ENCODE measurements around the gene ADGRB3.

The ADGRB3 gene

GRCh38 chr6:69216127-69216526, 581.0 kb downstream of the ADGRB3 start:
- TF ChIP-seq, protein P1, sequence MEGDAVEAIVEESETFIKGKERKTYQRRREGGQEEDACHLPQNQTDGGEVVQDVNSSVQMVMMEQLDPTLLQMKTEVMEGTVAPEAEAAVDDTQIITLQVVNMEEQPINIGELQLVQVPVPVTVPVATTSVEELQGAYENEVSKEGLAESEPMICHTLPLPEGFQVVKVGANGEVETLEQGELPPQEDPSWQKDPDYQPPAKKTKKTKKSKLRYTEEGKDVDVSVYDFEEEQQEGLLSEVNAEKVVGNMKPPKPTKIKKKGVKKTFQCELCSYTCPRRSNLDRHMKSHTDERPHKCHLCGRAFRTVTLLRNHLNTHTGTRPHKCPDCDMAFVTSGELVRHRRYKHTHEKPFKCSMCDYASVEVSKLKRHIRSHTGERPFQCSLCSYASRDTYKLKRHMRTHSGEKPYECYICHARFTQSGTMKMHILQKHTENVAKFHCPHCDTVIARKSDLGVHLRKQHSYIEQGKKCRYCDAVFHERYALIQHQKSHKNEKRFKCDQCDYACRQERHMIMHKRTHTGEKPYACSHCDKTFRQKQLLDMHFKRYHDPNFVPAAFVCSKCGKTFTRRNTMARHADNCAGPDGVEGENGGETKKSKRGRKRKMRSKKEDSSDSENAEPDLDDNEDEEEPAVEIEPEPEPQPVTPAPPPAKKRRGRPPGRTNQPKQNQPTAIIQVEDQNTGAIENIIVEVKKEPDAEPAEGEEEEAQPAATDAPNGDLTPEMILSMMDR (IDR thresholded peaks at IDR 0.05; ENCODE audit: low read depth, low read length, missing control alignments) = no peak
- H3K4me3 ChIP-seq (ENCODE audit: low read depth, low read length) = no peak overlapping the region

GRCh38 chr6:69217343-69217742, 582.3 kb downstream of the ADGRB3 start:
- TF ChIP-seq, protein P1 (IDR thresholded peaks at IDR 0.05; ENCODE audit: low read depth, low read length, missing control alignments) = no peak

More at GRCh38 chr6:69216127-69216526, 581.0 kb downstream of the ADGRB3 start:
- DNase-seq (ENCODE audit: low read depth) = no peak

GRCh38 chr6:69220375-69220774, 585.3 kb downstream of the ADGRB3 start:
- H3K4me3 ChIP-seq (ENCODE audit: low read depth, low read length) = no peak overlapping the region
- TF ChIP-seq, protein P1 (IDR thresholded peaks at IDR 0.05; ENCODE audit: low read depth, low read length, missing control alignments) = no peak
- DNase-seq (ENCODE audit: low read depth) = no peak

More at GRCh38 chr6:69217343-69217742, 582.3 kb downstream of the ADGRB3 start:
- no peak overlapping the region for H3K4me3 ChIP-seq (ENCODE audit: low read depth, low read length)
- DNase-seq (ENCODE audit: low read depth) = no peak

GRCh38 chr6:69232008-69232407, 596.9 kb downstream of the ADGRB3 start:
- DNase-seq (ENCODE audit: low read depth) = no peak
- TF ChIP-seq, protein P1 (IDR thresholded peaks at IDR 0.05; ENCODE audit: low read depth, low read length, missing control alignments) = no peak
- no peak overlapping the region for H3K4me3 ChIP-seq (ENCODE audit: low read depth, low read length)

DNA sequence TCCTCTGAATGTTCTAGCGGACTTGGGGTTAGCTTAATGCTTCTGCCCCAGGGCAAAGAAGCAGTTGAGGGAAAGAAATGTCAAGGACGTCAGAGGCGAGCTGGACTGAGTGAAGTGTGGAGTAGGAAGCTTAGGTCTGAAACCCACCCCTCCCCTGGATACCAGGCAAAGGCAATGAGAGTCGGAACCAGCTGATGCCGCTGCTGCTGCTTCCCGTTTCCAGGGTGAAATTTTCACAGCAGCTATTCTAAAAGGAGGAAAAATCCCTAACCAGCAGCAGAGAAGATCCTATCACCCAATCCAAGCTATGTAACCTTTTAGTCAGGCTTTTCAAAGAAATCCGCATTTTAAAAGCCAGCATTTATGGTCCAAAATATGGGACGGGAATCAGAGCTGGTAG, 597.4 kb downstream of the ADGRB3 start:
- H3K4me3 ChIP-seq (ENCODE audit: low read depth, low read length) = no peak overlapping the region
- no peak for DNase-seq (ENCODE audit: low read depth)
- TF ChIP-seq, protein P1 (IDR thresholded peaks at IDR 0.05; ENCODE audit: low read depth, low read length, missing control alignments) = no peak

DNA sequence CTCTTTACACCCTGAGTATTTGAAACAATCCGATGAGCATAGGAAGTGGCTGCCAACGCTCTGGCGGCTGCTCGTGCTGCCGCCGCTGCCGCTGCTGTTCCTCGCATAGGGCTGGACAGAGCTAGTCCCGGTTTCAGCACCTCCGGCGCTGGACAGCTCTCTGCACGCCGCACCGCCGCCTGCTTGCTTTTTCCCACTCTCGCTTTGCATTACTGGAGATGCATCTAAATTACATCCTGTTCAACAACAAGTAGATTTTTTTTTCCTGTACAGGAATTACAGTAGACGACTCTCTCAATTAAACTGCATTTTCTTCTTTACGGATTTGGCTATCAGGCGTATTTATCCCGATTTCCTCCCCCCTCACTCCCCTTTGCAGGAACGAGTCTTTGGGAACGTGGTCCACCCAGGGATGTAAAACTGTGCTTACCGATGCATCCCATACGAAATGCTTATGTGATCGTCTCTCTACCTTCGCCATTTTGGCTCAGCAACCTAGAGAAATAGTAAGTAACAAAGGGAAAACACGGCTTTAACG, 597.9 kb downstream of the ADGRB3 start:
- no peak overlapping the region for H3K4me3 ChIP-seq (ENCODE audit: low read depth, low read length)
- TF ChIP-seq, protein P1 (IDR thresholded peaks at IDR 0.05; ENCODE audit: low read depth, low read length, missing control alignments) = no peak
- DNase-seq (ENCODE audit: low read depth) = no peak

DNA sequence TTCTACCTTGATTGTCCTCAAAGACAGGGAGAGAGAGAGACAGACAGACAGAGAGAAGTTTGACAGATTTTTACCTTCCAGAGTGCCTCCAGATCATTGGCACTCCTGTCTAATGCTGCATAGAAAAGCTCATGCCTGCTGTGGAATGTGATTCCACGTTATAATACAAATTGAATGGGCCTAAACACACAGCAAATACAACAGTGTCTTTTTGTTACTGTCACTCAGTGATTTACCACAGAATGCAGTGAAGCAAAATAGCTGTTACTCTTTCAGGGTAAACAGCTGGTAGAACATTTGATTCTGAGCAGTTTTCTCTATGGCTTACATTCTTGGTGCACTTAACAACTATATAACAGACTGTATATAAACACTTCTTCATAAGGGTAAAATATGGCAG, 603.0 kb downstream of the ADGRB3 start:
- TF ChIP-seq, protein P1 (IDR thresholded peaks at IDR 0.05; ENCODE audit: low read depth, low read length, missing control alignments) = no peak
- no peak for DNase-seq (ENCODE audit: low read depth)
- H3K4me3 ChIP-seq (ENCODE audit: low read depth, low read length) = no peak overlapping the region

Measured in GM12864 (cell line).